Stimulated activated CD4-positive, alpha-beta T cell treated with anti-CD3 and anti-CD28 coated beads, Interleukin-4, amount 100 ng/mL, for 1 hour (primary cell): Measurements from ENCODE around the gene DNAJC3.
"Not testable (repeated sequence)": the region's sequence is repeated elsewhere in the genome, so short reads cannot be mapped to it uniquely, and the experiment has no call there.

Source experiments
- DNase-seq: peaks from one replicate; pipeline ENCODE4 v3.0.0-alpha.2; 2020

The DNAJC3 gene

GRCh38 chr13:95716231-95716630 is 39.3 kb downstream of the DNAJC3 start:
- no peak for DNase-seq

DNA sequence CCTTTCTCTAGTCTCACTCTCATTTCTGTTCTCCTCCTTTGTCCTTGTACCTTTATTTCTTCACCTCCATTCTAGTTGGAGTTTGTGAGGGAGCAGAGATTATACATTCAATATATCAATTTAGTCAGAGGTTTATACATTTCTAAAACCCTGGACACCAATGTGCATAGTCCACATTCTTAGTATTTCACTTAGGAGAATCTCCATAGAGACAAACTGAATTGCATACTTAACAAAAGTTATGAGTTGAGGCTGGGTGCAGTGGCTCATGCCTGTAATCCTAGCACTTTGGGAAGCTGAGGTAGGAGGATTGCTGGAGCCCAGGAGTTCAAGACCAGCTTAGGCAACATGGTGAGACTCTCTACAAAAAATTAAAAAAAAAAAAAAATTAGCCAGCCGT is 45.3 kb downstream of the DNAJC3 start:
- DNase-seq, result no peak

DNA sequence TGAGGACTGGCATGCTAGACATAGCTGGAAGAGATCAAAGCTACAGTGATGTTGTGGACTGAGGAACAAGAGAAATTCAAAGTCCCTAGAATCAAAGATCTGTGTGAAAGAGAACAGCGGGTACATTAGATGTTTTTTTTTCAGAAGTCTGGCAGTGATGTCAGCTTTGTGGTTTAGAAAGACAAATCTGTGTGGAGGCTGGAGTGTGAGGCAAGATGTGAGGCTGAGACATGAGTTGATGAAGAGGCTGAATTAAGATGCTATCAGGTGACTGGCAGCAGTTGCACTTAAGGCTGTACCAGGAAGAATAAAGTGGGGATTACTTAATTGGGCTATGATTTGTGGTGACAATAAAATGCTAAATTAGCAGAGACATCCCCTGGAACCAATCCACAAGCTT is 46.5 kb downstream of the DNAJC3 start:
- no peak for DNase-seq

DNA sequence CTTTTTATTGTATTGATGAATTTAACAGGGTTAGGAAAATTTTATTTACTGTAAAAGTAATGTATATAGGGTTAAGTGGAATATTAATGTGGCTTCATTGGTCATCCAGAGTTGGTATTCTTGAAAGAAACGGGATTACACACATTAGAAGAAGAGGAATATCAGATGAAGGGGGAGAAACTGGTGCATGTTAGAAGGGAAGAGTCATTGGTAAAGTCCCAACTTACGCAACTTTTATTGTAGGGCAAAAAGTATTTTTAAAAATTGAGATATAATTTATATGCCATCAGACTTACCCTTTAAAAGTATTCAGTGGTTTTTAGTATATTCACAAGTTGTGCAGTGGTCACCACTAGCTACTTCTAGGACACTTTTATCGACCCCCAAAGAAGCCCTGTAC is 47.3 kb downstream of the DNAJC3 start:
- no peak for DNase-seq

DNA sequence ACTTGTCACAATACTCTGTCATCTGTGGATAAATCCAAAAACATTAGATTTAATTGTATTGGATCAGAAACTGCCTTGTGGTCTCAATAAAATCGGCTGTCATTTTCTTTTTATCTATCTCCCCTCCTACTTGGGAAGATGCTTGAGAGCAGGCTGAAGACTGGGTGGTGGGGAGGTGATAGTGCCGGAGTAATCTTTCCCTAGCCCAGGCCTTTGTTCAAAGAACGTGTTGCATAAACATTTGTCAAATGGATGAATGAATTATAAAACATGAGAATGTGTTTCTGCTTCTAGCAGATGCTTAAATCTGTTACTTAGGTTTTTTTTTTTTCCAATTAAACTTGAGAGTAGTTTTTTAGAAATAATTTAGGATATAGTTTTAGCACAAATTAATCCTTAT is 49.9 kb downstream of the DNAJC3 start:
- no peak for DNase-seq

- DNase-seq, result no peak
Observed at GRCh38 chr13:95728957-95729356, 52.0 kb downstream of the DNAJC3 start.

- no peak for DNase-seq
Observed at GRCh38 chr13:95734124-95734523, 57.2 kb downstream of the DNAJC3 start.

GRCh38 chr13:95740071-95740978 is 63.4 kb downstream of the DNAJC3 start:
- not testable (repeated sequence) for DNase-seq

DNA sequence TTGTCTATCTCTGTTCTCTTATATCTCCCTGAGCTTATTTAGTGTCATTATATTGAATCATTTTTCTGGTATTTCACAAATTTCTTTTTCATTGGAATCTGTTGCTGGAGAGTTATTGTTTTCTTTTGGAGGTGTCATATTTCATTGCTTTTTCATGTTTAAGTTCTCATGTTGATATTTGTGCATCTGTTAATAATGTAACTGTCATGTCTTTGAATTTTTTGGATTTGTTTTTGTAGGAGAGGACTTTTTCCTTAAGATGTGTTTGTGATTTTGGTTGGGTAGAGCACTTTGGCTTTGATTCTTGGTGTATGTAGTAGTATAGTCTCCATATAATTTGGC is 64.0 kb downstream of the DNAJC3 start:
- DNase-seq, result no peak

DNA sequence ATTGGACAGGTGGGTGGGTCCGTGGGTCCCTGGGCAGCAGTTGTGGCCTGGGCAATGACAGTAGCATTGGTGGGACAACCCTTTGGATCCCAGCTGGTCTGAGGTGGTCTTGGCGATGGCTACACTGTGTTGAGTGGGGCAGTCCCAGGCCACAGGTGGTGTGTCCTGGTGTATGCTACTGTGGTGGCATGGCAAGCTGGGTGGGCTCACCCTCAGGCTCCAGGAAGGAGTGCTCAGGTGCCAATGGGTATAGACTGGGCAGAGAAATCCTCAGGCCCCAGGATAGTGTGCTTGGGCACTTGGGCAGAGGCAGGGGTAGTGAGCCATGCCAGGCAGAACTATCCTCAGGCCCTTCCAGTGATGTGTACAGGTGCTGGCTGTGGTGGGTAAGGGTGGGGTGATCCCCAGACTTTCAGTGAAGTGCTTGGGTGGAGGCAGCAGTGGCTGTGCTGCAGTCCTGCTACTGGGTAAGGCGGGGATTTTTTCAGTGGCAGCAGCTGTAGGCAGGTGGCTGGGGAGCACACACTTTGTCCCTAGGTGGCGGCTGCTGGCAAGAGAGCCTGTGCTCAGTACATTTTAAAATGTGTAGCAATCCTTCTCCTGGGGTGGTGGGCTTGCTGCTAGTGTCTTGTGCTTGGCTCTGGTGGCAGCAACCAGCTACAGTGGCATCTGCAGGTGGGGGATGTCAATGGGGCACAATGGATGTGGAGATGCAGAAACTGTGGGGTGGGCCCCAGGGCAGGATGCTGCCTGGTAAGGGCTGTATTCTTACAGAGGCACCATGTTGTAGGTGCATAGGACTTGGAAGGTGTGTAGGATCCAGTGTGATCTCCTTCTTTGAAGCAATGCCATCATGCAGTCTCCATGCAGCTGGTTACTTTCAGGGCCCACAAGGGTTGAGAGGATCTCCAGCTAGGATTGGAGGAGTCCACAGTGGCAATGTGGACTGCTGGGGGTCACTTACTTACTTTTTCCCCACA is 64.9 kb downstream of the DNAJC3 start:
- DNase-seq, result no peak

- DNase-seq, result no peak
Observed at GRCh38 chr13:95743192-95743591, 66.3 kb downstream of the DNAJC3 start.

DNA sequence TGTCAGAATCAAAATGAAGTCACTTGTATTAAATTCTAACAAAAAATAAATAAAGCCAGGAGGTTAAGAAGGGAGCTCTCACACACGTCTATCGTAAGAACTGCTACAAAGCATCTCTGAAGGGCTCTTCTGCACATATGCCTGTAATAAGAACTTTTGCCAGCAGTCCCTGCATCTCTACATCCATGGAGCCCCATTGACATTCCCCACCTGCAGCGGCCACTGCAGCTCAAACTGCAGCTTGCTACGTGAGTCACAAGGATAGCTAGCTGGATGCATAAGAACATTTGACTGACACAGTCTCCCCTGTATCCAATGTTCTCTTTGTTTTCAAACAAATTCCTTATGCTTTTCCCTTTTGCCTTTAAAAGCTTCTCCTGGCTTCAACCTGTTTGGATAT is 68.3 kb downstream of the DNAJC3 start:
- DNase-seq, result no peak

DNA sequence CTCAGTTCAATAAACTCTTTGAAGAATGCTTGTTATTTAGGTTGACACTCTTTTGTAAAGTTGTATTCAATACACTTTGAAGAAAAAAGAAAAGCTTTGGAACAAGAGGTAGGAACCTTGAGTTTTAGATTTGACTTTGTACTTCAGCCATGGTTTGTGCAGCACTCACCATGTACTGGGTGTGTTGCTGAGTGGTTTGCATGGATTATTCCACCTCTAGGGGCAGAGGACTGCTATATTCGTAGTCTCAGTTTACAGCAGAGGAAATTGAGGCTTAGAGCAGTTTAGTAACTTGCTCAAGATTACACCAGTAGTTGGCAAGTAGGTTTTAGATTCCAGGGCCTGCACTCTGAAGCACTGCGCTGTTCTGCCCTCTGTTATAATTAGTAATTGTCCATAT is 68.8 kb downstream of the DNAJC3 start:
- DNase-seq, result no peak

GRCh38 chr13:95749545-95749944 is 72.6 kb downstream of the DNAJC3 start:
- DNase-seq, result no peak

DNA sequence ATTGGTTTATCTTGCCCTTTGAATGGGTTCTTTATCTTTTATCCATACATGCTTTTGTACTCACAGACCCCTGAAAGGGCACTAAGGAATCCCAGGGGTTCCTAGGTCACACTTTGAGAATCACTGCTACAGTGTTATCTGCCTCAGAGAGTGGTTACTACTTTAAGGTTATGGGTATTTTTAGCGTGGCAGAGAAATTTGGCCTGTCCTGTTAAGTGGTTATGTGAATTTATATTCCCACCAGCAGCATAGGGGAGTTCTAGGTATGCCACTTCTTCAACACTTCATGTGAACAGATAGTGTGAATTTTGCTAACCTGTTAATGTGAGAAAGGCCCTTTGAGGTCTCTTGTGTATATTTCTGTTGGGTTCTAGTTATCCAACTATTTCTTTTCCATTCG is 75.7 kb downstream of the DNAJC3 start:
- no peak for DNase-seq

GRCh38 chr13:95754069-95754468 is 77.1 kb downstream of the DNAJC3 start:
- DNase-seq, result no peak

DNA sequence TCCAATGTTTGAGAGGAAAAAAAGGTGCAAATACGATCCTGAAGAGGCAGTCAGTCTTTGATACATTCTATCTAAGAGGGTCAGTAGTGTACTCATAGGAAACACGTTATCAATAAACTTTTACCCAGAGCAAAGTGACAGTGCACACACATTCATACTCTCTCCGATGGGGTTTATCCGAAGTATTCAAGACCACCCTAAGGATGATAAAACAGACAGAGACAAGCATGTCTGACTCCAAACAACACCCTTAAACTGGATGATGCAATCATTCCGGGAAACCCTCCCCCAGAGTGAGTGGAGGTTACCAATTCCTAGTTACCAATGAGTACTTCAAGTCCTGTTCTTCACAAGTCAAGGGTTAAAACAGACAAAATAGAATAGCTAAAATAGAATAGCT is 79.1 kb downstream of the DNAJC3 start:
- no peak for DNase-seq

GRCh38 chr13:95762626-95763025 is 85.7 kb downstream of the DNAJC3 start:
- not testable (repeated sequence) for DNase-seq

DNA sequence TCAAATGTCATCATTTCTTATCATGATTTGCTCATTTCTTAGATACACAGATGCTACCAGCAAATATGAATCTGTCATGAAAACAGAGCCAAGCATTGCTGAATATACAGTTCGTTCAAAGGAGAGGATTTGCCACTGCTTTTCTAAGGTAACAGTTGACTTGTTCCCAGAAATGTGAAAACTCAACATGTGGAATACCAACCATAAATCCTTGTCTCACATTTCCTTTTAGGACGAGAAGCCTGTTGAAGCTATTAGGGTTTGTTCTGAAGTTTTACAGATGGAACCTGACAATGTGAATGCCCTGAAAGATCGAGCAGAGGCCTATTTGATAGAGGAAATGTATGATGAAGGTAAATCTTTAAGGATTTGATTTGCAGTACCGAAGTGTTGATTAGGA is 86.7 kb downstream of the DNAJC3 start:
- DNase-seq, result no peak

- no peak for DNase-seq
Observed at GRCh38 chr13:95771905-95772304, 95.0 kb downstream of the DNAJC3 start.

- no peak for DNase-seq
Observed at GRCh38 chr13:95779522-95779921, 102.6 kb downstream of the DNAJC3 start.

DNA sequence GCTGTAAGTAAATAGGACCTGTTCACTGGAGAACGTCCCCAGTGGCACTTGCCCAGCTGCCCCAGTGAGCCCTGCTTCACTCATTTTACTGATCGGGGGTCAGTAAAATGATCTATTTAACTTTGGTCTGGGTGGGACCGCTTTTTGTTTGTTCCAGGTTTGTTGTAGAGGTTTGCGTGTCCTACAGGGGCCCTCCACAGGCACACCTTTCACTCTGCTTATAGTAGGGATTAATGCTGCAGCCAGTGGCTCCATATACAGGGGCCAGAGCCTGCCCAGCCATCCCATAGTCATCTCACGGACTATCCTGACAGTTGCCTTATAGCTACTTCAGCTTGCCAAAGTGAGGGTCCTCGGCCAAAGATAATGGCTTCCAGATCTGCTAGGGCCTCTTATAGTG is 104.1 kb downstream of the DNAJC3 start:
- no peak for DNase-seq

DNA sequence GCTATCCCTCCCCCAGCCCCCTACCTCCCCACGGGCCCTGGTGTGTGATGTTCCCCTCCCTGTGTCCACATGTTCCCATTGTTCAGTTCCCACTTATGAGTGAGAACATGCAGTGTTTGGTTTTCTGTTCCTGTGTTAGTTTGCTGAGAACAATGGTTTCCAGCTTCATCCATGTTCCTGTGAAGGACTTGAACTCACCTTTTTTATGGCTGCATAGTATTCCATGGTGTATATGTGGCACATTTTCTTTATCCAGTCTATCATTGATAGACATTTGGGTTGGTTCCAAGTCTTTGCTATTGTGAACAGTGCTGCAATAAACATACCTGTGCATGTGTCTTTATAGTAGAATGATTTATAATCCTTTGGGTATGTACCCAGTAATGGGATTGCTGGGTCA is 105.0 kb downstream of the DNAJC3 start:
- DNase-seq, result not testable (repeated sequence)

DNA sequence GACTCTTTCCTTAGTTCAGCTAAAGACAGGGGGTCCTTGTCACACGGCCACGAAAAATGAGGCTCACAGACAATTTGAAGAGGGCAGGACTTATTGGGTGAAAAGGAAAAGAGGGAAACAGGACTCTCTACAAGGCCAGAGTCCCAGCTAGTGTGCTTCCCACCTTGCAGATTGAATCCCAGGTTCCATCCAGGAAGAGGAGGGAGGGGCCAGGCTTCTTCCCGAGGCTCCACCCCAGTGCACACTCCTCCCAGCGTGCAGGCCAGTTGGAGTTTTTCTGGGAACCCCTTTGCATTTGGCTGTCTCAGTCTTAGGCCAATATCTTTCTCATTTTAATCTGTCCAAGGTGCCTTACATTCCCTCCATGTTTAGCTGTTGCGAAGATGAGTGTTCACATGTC is 106.8 kb downstream of the DNAJC3 start:
- DNase-seq, result no peak
